Glutamatergic neuron (in vitro differentiated cells): ENCODE data around the gene SLIT3. TPM values are rescaled to one million over a fixed set of nuclear protein-coding genes. Genes with fewer than 3 reads are reported as not detected.
A peak's percentile ranks its signal among the peaks of the same experiment; 100 is the strongest.

Source experiments
- DNase-seq: peaks from one replicate; pipeline ENCODE4 v3.0.0; 2022
- H3K27ac Mint-ChIP-seq: one replicate; pipeline ENCODE4 v1.8.0; 2020; ENCODE audit warnings: mild to moderate bottlenecking, mixed read lengths, inconsistent platforms; ENCODE audit not compliant: unreplicated experiment
- H3K27me3 Mint-ChIP-seq: one replicate; pipeline ENCODE4 v1.8.0; 2020; ENCODE audit warnings: mild to moderate bottlenecking, moderate library complexity, mixed read lengths, inconsistent platforms; ENCODE audit not compliant: unreplicated experiment
- H3K36me3 Mint-ChIP-seq: one replicate; pipeline ENCODE4 v1.8.0; 2020; ENCODE audit warnings: mild to moderate bottlenecking, mixed read lengths, inconsistent platforms; ENCODE audit not compliant: unreplicated experiment
- H3K4me1 Mint-ChIP-seq: one replicate; pipeline ENCODE4 v1.8.0; 2020; ENCODE audit warnings: mild to moderate bottlenecking, low read depth, mixed read lengths, inconsistent platforms; ENCODE audit not compliant: unreplicated experiment
- H3K4me3 Mint-ChIP-seq: one replicate; pipeline ENCODE4 v1.8.0; 2020; ENCODE audit warnings: mild to moderate bottlenecking, mixed read lengths, inconsistent platforms; ENCODE audit not compliant: unreplicated experiment
- H3K9me3 Mint-ChIP-seq: one replicate; pipeline ENCODE4 v1.8.0; 2020; ENCODE audit warnings: mild to moderate bottlenecking, moderate library complexity, mixed read lengths, inconsistent platforms; ENCODE audit not compliant: unreplicated experiment
- CTCF ChIP-seq: fragments of 200-600 bp; sonication (generic); IDR thresholded peaks from one replicate; pipeline ENCODE4 v1.5.0; 2021; ENCODE audit not compliant: partially characterized antibody, unreplicated experiment
- total RNA-seq: library from RNA; stranded (reverse); fragmentation: NEBNext Ultra II Directional; extraction: Animal tissue kit (Norgen Biotek cat#: 25700); gene quantifications from one replicate; pipeline ENCODE4 v1.2.1, GENCODE V29; 2021; ENCODE audit not compliant: unreplicated experiment

Gene SLIT3
- total RNA-seq, 1 donor from 2014 or later, result 11.5 TPM

DNA sequence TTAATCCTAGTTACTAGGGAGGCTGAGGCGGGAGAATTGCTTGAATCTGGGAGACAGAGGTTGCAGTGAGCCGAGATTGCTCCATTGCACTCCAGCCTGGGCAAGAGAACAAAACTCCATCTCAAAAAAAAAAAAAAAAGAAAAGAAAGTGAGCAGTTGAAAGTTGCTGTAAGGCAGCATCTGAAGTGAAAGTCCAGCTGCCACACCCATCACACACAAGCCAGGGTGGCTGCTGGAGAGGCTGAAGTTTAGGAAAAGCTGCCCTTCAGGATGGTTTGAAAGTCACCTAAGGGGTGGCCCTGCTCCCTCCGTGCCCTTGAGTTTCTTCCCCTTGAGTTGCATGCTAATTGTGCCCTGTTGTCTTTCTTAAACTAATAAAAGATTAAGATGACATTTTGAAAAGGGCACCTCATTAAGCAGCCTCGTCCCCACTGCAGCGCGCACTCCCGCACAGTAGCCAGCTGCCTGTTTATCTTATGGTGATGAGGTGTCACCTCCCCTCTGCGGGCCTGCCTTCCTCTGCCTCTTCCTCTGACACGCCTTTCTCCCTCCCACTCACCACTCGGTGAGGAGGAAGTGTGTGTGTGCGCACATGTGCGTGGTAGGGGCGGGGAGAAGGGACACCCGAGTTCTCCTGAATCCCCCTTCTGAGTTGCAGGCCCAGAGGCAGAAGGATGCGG lies 617.6 kb downstream of the SLIT3 start:
- no peaks in the 10 kb centered on the region for H3K36me3 Mint-ChIP-seq
- H3K9me3 Mint-ChIP-seq, result no peaks in the 10 kb centered on the region
- H3K27me3 Mint-ChIP-seq, result peaks cover 3% of the 10 kb centered on the region
- H3K27ac Mint-ChIP-seq, result no peak overlapping the region
- TF ChIP-seq CTCF, result no peak
- no peak overlapping the region for H3K4me3 Mint-ChIP-seq
- peaks cover 2% of the 10 kb centered on the region for H3K4me1 Mint-ChIP-seq
- no peak for DNase-seq

DNA sequence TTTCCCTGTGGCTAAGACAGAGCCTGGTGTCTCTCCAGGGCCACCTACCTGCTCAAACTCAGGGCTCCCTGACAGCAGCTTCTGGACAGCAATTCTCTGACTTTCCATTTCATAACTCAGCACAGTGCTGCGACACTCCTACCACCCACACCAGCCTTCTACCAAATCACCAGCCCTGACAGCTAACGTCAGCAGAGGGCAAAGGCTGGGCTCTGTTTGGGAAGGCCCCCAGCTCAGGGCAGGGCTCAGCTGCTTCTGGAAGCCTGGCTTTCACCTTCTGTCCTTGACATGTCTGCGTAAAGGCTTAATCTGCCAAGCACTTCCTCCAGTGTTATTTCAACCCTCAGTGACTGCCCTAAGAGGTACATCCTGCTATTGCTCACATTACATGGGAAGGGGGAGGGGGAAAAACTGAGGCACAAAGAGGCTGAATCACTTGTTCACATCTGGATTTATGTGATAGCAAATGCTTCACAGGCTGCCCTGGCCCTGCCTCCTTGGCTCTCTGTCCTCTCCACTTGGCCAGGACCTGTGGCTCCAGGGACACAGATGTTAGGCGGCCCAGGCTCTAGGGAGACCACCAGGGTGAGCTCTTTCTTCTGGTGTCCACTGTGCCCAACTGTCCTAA lies 619.3 kb downstream of the SLIT3 start:
- no peaks in the 10 kb centered on the region for H3K9me3 Mint-ChIP-seq
- no peak for TF ChIP-seq CTCF
- H3K27me3 Mint-ChIP-seq, result peaks cover 3% of the 10 kb centered on the region
- peaks cover 2% of the 10 kb centered on the region for H3K4me1 Mint-ChIP-seq
- no peaks in the 10 kb centered on the region for H3K36me3 Mint-ChIP-seq
- H3K4me3 Mint-ChIP-seq, result no peak overlapping the region
- no peak overlapping the region for H3K27ac Mint-ChIP-seq
- no peak for DNase-seq

GRCh38 chr5:168680395-168680794 lies 620.5 kb downstream of the SLIT3 start:
- peaks cover 3% of the 10 kb centered on the region for H3K27me3 Mint-ChIP-seq
- no peak overlapping the region for H3K27ac Mint-ChIP-seq
- TF ChIP-seq CTCF, result no peak
- no peaks in the 10 kb centered on the region for H3K9me3 Mint-ChIP-seq
- H3K36me3 Mint-ChIP-seq, result no peaks in the 10 kb centered on the region
- H3K4me3 Mint-ChIP-seq, result no peak overlapping the region
- DNase-seq, result no peak
- H3K4me1 Mint-ChIP-seq, result peaks cover 2% of the 10 kb centered on the region

GRCh38 chr5:168679515-168679920 lies 621.4 kb downstream of the SLIT3 start:
- Mint-ChIP-seq H3K4me1 (peaks cover 2% of the 10 kb centered on the region), H3K4me3 (no peak overlapping the region), H3K27me3 (peaks cover 3% of the 10 kb centered on the region), H3K9me3 (no peaks in the 10 kb centered on the region), H3K27ac (no peak overlapping the region), H3K36me3 (no peaks in the 10 kb centered on the region)
- peak; percentile 97 for TF ChIP-seq CTCF
- peak; percentile 84 for DNase-seq

- DNase-seq, result no peak
- H3K4me3 Mint-ChIP-seq, result no peak overlapping the region
- H3K27ac Mint-ChIP-seq, result no peak overlapping the region
- H3K4me1 Mint-ChIP-seq, result peaks cover 2% of the 10 kb centered on the region
- TF ChIP-seq CTCF, result no peak
- no peaks in the 10 kb centered on the region for H3K27me3 Mint-ChIP-seq
- H3K36me3 Mint-ChIP-seq, result no peaks in the 10 kb centered on the region
- H3K9me3 Mint-ChIP-seq, result no peaks in the 10 kb centered on the region
Measured at GRCh38 chr5:168676501-168676900, 624.4 kb downstream of the SLIT3 start.
